Measurements from ENCODE around the gene RIMBP2.

The RIMBP2 gene

GRCh38 chr12:130675121-130675520 is 41.0 kb downstream of the RIMBP2 start:
- DNase-seq, result no peak

- DNase-seq, result no peak
Observed at GRCh38 chr12:130674676-130675075, 41.4 kb downstream of the RIMBP2 start.

- DNase-seq, result no peak
Observed at GRCh38 chr12:130673036-130673705, 42.9 kb downstream of the RIMBP2 start.

DNA sequence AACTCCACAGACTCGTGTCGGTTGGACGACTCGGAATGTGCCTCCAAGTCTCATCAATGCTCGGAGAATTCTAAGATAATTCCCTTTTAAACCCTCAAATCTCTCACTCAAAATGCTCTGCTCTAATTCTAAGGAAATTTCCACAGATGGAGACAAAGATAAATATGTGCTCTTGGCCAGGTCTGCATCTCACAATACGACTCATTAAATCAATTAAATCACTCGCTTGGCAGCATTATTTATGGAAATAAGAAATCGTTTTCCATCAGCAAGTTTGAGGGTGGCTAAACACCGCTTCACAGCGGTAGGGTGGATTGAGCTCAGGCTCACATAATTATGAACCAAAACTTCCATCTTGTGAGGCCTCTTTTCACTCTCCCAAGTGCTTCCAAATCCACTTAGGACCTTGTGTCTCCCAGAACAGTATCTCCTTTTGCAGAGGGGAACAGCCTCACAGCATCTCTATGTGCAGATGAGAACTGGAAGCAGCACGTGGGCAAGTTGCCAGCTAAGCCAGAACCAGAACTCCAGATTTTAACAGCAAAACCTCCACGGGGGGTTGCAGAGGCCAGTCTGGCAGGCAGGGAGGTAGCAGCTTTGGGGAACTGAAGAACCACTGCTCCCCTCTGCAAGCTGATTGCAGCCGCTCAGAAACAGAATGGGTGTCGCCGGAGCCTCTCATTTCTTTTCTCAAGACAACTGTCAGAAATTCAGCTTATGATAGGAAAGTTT is 43.8 kb downstream of the RIMBP2 start:
- DNase-seq, result no peak

DNA sequence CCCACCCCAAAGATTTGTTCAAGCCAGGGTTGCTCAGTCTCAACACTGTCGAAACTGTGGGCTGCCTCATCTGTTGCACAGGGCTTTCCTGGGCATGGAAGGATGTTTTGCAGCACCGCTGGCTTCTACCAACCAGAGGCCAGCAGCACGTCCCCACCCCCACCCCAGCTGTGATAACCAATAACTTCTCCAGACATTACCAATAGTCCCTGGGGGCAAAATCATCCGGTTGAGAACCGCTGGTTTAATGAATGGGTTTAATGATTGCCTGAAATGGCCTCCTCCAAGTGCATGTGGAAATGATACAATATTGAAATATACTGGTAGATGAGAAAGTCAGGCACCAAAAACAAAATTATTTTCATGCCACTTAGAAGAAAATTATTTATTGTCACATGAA is 44.5 kb downstream of the RIMBP2 start:
- no peak for DNase-seq

DNA sequence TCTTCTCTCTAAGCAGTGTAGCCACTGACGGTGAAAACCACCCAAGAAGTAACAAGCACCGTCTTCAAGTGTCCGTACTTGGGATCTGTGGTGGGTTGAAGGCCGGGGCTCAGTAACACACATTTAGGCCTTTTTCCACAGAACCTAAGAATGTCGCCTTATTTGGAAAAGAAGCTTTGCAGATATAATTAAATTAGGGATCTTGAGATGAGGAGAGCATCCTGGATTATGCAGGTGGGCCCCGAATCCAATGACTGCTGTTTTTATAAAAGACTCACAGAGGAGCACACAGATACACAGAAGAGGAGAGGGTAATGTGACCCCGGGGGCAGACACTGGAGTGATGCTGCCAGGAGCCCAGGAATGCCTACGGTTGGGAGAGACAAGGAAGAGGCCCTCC is 46.3 kb downstream of the RIMBP2 start:
- DNase-seq, result no peak

DNA sequence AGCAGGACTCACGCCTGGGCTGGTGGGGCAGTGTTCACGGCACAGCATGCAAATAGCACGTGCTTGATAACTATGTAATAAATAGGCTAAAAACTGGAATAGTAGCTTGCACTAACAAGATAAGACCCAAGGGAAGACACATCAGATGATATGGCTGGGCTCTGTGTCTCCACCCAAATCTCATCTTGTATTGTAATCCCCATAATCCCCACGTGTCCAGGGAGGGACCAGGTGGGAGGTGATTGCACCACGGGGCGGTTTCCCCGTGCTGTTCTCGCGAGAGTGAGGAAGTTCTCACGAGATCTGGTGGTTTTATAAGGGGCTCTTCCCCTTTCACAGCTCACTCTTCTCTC is 46.9 kb downstream of the RIMBP2 start:
- DNase-seq, result no peak

GRCh38 chr12:130668286-130669204 is 47.6 kb downstream of the RIMBP2 start:
- DNase-seq, result no peak

DNA sequence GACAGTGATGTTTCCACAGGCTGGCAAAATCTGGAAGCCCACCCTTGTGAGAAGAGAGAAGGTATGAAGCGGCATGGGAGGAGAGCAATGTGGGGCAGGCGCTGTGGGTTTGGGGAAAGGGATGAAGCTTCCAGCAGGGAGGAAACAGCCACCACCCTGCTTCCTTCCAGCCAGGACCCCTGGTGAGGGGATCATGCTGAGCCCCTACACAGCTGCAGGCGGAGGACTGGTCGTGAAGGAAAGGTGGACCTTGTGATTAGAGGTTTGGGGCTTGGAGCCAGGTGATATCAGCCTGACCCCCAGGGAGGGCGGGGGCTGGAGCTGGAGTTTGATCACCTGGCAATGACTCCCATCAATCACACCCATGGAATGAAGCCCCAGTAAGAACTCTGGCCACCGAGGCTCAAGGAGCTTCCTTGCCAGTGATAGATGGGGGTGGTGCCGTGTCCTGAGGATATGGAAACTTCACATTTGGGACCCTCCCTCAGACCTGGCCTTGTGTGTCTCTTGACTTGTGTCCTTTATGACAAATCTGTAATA is 48.6 kb downstream of the RIMBP2 start:
- no peak for DNase-seq

GRCh38 chr12:130666645-130667044 is 49.5 kb downstream of the RIMBP2 start:
- no peak for DNase-seq

DNA sequence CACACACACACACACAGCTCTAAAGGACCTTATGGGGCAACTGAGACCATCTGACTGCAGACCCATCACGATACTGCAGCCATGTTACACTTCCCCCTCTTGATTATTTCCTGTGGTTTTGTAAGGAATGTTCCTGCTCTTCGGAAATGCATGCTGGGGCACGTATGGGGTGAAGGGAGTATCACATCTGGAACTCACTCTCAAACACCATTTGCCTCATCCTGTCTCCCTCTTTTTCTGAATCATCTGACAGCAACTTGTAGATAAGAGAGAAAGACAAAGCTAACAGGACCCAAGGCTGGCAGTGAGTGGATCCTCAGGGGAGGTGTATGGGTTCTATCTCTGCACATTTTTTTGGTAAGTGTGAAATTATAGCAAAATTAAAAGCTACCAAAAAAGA is 50.3 kb downstream of the RIMBP2 start:
- DNase-seq, result no peak

DNA sequence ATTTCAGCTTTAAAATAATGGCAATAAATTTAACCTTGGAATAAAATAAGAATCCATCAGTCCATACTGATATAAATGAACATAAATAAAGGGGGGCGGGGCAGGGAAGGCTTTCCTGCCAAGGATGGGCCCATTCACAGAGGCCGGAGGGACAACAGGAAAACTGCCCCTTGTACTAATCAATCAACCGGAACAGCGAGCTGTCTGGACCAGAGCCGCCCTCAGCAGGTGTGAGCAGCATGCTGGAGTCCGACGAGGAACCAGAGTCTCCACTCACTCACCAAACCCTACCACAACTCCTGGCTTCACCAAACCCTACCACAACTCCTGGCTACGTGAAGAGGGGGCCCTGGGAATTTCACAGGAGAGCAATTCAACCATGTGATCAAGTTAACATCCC is 51.3 kb downstream of the RIMBP2 start:
- DNase-seq, result no peak

DNA sequence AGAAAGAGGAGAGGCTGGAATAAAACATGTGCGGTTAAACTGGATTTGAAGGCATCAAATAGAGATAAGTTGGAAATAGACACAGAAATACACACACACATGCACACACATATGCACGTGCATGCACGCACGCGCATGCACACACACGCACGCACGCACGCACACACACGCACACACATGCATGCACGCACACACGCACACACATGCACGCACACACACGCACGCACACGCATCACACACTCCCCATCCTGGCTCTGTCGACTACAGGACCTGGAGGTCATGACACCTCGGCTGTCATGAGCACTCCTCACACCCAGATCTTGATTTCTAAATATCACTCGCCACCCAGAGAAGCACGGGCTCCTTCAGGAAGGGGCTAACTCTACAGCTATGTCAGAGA is 51.8 kb downstream of the RIMBP2 start:
- no peak for DNase-seq

GRCh38 chr12:130663514-130663913 is 52.6 kb downstream of the RIMBP2 start:
- DNase-seq, result no peak

GRCh38 chr12:130661486-130662255 is 54.4 kb downstream of the RIMBP2 start:
- no peak for DNase-seq

DNA sequence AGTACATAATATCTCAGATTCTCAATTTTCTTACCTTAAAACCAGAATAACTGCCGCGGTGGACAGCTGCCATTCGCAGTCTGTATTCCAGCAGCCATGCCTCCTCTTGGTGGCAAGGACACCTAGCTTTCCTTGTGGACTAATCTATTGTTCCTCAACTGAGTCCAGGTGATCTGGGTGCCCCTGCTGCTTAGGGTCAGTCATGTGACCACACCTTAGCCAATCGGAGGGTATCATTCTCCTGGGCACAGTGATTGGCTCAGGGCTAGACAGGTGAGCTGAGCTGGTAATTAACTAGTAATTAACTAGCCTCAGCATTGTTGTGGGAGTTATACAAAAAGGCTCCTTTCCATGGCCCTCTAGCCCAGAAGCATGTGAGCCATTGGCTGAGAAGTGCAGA is 55.0 kb downstream of the RIMBP2 start:
- no peak for DNase-seq

DNA sequence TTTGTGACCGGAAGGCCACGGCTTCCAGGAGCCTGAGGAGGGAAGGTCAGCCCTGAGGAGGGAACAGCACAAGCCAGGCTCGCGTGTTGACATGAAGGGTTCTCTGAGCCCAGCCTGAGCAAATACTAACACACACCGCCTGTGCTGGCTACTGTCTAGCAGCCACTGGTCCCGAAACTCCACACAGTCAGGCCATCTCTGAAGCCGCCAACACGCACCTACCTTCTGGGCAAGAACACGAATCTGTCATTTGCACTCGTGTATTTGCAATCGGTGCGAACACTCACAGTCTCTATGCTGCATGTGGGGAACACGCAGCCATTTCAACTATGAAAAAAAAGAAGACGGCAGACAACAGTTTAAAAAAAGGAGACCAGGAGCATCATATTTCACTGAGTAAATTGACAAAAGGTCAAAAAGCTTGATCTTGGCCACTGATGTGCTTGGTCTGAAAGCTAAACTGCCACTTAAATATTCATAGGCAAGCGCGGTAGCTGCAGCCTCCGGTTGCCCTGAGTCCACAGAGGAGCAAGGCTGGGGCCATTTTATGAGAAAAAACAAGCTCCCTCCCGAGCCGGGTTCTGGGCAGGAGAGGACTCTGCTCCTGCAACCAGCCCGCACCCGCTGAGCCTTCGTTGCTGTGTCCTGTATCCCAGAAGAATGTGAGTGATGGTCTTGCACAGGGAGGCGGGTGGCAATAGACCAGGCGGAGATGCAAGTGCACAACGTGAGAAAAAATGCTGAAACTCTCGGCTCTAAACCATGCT is 57.8 kb downstream of the RIMBP2 start:
- no peak for DNase-seq

- DNase-seq, result no peak
Observed at GRCh38 chr12:130656411-130656810, 59.7 kb downstream of the RIMBP2 start.

DNA sequence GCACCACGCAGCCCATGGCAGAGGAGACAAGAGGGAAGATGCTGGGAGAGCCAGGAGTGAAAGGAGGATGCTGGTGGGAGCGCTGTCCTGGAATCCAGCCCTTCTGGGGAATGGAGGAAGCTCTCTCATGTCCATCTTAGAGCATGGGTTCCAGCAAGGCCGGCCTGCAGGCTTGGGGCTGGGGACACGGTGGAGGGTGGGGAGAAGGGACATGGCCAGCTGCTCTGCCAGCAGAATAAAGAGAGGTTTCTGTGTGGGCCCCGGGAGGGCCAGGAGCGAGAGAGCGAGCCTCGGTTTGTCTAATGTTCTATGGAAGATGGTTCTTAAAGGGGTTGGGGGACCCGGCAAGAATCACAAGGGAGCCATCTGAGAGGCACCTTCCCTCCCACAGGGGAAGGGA is 60.2 kb downstream of the RIMBP2 start:
- no peak for DNase-seq

- DNase-seq, result no peak
Observed at GRCh38 chr12:130655010-130655409, 61.1 kb downstream of the RIMBP2 start.

DNA sequence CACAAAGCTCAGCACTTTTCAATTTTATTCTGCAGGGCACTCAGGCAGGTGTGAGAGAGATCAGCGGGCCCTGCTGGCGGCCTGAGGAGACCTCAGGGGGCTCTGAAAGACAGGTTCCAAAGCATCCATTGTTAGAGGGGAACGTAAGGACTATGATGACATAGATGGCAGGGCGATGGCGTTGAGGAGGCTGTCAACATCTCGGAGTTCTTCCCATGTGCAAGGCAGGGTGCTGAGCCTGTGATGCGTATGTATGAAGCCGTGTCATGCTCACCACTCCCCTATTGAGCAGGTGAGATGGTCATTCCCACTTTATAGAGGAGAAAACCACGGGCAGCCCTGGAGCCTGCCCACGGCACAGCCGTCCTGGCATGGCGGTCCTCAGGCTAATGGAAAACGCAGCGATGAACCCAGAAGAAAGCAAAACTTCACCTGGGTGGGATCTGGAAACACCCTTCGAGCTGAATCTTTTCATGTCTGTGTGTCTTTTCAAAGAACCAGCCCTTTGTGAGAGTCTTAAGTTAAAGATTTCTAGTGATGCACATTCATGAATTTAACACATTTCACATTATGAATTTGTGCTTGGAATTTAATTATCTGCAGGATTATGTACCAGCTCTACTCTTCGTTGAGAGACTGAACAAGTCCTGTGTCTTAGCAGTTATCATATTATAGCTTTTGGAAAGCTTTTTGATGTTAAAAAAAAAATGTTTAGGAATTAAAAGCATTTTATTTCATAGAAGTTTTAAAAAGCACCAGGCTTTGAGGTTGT is 64.7 kb downstream of the RIMBP2 start:
- no peak for DNase-seq

Measured in activated naive CD4-positive, alpha-beta T cell treated with Interleukin-2 at 50 U/mL for 16 hours (primary cell).